Stimulated activated CD4-positive, alpha-beta T cell treated with anti-CD3 and anti-CD28 coated beads, Interleukin-4, amount 100 ng/mL, for 24 hours (primary cell): ENCODE data around the gene MYOD1.

ENCODE experiments used
- DNase-seq: peaks from one replicate; pipeline ENCODE4 v3.0.0-alpha.2; 2020

The MYOD1 gene

DNA sequence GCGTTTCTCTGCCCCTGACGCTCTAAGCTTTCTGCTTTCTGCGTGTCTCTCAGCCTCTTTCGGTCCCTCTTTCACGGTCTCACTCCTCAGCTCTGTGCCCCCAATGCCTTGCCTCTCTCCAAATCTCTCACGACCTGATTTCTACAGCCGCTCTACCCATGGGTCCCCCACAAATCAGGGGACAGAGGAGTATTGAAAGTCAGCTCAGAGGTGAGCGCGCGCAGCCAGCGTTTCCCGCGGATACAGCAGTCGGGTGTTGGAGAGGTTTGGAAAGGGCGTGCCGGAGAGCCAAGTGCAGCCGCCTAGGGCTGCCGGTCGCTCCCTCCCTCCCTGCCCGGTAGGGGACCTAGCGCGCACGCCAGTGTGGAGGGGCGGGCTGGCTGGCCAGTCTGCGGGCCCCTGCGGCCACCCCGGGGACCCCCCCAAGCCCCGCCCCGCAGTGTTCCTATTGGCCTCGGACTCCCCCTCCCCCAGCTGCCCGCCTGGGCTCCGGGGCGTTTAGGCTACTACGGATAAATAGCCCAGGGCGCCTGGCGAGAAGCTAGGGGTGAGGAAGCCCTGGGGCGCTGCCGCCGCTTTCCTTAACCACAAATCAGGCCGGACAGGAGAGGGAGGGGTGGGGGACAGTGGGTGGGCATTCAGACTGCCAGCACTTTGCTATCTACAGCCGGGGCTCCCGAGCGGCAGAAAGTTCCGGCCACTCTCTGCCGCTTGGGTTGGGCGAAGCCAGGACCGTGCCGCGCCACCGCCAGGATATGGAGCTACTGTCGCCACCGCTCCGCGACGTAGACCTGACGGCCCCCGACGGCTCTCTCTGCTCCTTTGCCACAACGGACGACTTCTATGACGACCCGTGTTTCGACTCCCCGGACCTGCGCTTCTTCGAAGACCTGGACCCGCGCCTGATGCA, at the start of gene MYOD1:
TSS of gene MYOD1 (plus strand) at position 544 of the 910 bp plus-strand sequence. CDS start at position 756, 212 bp downstream.
- DNase-seq, result no peak

DNA sequence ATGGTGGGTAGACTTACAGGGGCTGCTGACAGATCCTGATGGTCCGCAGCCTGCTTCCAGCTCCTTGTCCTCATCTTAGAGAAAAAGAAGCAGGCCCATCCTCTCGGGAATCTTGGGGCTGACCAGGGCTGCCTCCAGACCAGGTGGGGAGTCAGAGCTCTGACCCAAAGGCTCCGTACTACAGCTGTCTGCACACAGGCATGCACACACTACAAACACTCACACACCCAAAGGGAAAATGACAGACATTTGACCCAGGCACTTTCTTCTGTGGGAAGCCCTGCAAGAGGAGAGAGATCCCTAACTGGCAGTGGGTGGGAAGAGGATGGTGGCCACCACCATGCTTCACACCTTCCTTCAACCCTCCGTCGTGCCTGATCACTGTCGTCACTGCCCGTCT, 46.9 kb upstream of the MYOD1 start:
- DNase-seq, result no peak

DNA sequence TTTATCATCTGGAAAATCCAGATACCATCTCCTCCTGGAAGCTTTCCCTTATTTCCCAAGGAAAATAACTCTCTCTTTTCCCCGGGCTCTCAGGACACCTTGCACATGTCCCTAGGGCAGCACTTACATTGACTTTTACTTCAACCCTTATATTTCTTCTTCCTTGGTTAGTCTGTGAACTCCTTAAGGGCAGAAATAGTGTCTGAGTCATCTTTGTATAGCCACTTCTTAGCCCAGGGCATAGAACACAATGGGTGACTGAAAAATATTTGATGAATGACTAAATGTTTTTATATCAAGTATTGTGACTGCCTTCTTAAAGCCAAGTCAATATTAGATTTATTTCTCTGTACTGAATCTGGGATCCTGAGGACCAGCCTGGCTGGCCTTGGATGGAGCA, 45.4 kb upstream of the MYOD1 start:
- DNase-seq, result no peak

DNA sequence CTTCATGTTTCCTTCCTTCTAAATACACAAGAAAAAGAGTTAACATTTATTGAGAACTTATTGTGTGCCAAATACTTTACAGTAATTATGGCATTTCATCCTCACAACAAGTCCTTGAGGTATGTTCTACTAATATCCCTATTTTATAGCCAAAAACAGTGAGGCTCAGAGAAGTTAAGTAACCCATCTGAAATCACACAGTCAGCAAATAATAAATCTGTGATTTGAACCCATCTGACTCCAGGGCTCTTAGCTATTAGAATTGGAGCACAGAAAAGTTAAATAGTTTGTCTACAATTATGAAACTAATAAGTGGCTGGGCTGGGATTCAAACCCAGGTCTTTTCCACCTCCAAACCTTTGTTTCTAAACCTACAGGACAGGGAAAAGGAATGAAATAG, 36.5 kb upstream of the MYOD1 start:
- no peak for DNase-seq

DNA sequence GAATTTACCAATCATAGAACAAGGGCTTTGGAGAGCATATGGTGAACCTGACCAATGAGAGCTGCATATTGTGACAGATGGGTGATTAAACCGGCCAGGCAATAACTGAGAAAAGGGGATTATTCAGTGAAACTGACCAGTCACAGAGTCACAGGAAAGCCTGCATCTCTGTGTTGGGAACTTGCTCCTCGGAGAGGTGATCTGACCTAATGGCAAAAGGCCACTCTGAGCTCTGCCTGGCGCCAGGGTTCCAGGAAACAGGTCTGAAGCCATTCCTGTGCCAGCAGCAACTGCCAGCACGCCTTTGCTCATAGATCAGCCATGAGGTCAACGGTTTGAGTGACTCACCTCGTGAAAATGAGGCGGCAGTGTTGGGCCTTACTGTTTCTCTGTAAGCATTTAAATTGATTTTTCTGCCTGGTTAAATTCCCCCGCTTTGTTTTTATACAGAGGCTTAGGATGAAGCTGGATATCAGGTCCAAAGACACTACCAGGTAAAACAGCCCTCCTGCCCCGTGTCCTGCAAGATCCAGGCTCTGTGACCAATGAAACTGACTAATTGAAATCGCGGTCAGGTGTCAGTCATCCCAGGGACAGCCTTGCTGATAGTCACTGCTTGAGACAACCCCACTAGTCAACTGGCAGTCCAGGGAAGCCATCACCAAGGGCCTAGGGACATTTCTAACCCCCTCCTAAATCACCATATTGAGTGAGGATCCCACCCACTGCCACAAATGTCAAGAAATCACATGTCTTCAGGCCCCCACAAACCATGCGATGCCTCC, 35.8 kb upstream of the MYOD1 start:
- DNase-seq, result no peak

DNA sequence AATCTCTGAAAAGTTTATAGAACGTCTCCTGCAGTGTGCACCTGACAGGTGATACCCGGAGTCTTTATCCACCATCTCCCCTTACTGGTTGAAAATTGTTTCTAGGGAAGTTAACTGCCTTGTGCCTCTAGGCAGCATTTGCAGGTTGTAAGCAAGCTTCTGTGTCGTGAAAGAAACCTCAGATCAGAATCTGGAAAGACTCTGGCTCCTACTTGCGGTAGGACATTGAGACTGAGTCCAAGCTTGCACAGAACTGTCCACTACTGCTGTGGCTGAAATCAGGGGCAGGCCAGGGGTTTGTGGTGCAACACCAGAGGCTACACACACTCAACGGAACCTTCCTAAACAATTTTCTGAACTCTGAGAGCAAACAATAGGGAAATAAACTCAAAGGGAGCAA, 34.8 kb upstream of the MYOD1 start:
- DNase-seq, result no peak

DNA sequence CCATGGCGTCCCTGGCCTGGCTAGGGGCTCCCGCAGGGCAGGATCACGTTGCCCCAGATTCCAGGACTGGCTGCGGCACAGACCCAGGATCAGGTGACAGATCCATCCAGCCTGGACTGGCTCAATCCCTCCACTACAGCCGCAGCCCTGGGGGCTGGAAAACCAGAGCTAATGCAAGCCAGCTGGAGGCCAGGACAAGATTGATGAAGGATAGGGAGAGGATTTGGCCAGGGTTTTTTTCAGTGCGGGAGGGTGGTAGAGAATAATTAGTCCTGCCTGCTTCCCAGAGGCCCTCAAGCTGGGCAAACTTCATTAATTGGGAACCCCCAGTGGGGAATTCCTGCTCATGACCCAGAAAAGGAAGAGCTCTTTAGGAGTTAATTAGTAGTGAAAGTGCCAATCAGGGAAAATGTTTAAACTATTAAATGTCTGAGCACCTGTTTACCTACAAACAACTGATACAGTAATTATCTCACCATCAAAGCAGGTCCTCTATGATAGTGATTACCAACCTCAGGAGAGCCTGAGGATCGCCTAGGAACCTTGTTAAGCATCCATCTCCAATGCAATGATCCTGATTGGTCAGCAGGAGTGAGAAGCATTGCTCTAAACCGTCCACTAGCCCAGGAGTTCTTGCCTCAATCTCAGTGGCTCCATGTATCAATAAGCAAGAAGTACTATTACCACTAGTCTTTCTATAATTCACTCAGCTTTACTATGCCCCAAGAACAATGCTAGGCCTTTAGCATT, 33.0 kb upstream of the MYOD1 start:
- no peak for DNase-seq

DNA sequence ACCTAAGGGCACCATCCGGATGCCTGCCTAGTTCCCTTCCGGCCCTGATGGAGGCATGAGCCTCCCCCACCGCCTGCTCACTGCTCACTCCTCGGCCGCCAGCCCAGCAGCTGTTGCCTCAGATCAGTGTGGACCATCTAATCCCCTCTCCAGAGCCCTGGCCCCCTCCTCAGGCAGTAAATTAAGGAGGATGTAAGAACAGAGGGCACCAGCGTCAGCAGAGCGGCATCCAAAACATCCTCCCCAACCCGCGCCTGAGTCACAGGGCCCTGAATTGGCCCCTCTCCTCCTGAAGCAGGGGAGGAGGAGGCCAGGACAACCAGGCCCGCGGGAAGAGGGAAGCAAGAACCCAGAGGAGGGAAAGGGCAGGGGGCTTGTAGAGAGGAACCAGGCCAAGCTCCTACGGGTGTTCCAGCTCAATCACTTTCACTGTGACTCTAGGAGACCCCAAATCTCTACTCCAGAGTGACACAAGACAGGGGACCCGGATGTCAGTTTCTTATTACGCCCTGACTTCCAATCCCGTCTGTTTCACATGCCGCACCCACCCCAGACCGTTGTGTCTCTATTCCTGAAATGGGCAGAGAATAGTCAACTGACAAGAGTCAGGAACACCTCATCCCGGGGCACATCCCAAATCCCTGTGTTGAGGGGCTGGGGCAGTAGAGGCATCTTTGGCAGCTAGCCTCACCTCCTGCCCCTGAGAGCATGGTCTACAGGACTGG, 31.3 kb upstream of the MYOD1 start:
- no peak for DNase-seq

DNA sequence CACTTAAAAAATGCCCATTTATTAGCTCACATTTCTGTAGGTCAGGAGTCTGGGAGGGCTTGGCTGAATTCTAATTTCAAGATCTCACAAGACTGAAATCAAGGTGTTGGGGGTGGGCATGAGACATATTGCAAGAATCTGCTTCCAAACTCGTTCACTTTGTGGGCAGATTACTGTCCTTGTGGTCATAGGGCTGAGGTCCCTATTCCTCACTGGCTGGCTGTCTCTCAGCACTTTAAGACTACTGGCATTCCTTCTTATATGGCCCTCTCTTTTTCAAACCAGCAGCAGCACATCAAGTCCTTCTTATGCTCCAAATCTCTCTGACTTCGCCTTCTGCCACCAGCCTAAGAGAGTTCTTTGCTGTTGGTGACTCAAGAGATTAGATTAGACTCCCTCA, 27.8 kb upstream of the MYOD1 start:
- DNase-seq, result no peak

DNA sequence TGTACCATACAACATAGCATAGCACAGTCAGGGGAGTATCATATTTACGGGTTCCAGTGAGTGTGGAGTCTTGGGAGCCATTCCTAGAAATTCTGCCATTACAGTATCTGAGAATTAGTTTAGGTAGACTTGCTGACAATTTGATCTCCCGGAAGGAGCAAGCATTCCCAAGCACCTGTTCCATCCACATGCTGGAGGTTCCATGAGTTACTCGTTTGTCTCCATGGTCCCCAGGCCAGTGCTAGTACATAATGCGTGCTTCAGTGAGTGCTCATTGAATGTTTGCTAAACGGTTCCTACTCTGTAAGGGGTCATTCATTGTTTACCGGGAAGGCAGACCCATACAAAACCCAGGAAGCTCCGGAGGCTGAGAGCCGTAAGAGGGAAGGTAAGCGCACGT, 27.4 kb upstream of the MYOD1 start:
- no peak for DNase-seq

DNA sequence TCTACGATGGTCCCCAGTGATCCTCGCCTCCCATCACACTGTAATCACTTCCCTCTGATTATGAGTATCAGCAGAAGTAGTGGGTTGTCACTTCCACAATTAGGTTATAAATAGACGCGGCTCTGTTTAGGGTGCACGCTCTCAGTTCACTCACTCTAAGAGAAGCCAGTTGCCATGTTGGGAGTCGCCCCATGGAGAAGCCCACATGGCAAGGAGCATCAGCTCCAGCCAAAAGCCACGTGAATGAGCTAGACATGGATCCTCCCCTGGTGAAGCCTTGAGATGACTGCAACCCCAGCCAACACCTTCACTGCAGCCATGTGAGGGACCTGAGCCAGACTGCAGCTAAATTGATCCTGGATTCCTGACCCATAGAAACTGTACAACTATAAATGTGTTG, 26.4 kb upstream of the MYOD1 start:
- DNase-seq, result no peak

DNA sequence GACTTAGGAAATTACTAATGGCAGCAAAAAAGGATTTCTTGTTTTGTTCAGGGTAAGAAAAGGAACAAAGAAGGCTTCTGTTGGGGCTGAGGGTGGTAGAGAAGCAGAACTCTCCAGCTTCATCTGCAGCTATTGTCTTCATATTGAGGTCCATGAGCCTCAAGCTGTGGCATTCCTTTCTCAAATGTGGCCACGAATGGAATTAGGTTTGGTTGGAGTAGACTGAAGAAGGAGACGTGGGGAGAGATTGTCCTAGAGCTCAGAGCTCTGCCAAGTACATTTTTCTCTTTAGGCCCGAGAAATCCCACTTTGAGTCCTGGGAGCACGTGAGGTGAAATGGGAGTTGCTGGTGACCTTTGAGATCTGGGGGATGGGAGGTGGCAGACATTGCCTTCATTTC, 25.8 kb upstream of the MYOD1 start:
- no peak for DNase-seq

DNA sequence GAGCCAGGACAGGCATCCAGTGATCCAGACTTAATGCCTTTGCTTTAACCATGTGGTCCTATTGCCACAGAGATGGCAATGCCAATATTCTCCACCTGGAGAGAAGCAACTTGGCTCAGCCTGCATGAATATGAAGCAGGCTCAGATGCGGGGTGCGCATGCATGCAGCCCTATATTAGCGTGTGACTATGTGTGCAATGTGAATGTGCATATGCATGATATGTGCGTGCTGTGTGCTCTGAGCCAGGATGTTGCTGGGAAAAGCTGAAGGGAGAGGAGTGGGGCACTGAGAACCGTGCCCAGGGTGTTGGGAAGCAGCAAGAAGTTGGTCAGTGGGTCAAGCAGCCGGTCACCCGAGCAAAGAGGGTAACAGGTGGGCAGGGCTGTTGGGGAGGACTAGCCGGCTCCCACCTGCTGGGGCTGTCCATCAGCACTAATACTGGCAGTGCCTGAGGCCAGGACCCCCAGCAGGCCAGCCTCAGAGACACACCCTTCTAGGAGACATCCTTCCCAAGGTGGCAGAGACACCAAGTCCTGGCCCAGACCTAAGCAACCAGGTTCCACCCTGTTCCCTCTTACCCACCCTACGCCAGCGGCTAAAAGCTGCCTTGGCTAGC, 24.8 kb upstream of the MYOD1 start:
- no peak for DNase-seq

DNA sequence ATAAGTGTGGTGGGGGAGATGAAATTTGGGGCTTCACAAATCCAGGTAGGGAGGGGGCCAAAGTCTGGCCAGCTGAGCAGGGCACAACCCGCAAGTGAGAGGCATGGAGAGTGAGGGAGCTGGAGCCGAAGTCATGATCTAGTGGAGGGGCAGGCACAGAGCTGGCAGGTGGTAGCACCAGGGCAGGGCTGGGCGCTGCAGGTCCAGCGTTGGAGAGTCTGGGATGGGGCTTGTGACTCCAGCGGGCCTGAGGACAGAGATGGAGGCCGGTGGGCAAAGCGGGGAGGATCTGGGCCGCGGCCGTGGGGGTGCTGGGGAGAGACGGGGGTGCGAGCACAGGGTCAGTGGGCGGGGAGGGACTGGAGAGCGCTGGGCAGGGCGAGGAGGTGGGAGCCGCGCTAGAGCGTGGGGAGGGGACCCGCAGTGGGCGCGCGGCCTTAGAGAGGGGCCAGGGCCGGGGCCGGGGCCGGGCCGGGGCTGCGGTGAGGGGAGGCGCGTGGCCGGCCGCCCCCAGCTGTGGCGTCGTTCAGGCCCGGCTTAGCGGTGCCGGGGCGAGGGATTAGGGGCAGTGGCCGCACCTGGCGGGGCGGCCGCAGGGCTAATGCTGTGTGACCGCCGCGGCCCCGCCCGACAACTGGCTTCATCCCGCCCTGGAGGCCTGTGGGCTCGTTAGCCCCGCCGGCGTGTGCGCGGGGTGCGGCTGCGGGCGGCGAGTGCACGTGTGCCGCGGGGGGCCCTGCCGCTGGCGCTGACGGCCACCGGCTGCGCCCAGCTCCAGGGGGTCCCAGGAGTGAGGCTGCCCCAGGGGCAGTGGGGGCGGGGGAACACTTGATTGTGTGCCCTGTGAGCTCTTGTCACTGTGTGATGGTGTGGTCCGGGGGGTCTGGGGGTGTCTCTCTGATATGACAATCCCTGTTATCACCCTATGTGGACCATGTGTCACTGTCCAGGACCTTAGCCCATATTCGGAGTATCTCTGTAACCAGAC, 23.6 kb upstream of the MYOD1 start:
- no peak for DNase-seq

DNA sequence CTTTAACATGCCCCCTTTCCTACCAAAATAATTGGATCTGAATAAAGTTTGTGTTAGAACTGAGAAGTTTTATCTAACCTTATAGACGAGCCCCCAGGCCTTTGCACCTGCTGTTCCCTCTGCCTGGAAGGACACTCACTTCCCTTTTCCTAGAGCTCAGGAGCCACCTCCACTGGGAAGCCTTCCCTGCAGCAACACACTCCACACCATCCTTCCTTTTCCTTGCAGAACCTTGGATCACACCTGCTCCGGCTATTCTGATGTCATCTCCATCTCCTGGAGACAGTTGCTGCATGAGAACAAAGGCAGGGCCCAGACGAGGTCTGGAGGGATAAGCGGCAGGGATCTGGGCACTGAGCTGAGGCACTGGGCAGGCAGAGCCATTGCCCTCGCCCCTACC, 22.6 kb upstream of the MYOD1 start:
- no peak for DNase-seq

DNA sequence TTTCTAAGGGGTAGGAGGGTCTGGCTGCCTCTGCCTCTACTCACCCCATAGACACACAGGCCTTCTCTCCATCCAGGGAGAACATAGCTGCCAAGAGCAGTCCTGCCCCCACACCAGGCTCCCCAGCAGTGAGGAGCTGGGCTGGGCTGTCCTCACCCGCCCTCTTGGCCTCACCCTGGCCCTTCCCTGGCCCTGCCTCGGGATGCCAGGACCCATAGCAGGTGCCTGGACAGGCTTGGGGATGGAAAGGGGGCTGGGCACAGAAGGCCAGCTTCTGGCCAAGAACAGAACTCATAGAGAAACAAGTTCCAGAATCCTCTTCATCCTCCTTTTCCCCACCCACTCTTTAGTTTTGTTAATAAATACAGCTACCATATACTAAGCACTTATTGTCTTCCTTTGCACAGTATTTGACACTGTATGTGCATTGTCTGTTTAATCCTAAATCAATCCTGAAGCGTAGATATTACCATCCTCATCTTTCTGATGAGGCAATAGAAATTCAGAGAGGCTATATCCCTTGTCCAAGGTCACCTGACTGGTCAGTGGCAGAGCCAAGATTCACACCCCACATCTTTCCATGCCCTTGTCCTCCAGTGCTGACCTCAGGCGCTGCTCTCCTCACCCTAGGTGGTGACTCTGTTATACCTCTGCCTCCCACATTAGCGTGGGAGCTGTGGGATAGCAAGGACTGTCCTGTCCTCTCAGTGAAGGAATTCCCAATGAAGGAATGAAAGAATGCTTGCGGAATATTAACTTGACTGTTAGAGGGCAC, 22.0 kb upstream of the MYOD1 start:
- no peak for DNase-seq

DNA sequence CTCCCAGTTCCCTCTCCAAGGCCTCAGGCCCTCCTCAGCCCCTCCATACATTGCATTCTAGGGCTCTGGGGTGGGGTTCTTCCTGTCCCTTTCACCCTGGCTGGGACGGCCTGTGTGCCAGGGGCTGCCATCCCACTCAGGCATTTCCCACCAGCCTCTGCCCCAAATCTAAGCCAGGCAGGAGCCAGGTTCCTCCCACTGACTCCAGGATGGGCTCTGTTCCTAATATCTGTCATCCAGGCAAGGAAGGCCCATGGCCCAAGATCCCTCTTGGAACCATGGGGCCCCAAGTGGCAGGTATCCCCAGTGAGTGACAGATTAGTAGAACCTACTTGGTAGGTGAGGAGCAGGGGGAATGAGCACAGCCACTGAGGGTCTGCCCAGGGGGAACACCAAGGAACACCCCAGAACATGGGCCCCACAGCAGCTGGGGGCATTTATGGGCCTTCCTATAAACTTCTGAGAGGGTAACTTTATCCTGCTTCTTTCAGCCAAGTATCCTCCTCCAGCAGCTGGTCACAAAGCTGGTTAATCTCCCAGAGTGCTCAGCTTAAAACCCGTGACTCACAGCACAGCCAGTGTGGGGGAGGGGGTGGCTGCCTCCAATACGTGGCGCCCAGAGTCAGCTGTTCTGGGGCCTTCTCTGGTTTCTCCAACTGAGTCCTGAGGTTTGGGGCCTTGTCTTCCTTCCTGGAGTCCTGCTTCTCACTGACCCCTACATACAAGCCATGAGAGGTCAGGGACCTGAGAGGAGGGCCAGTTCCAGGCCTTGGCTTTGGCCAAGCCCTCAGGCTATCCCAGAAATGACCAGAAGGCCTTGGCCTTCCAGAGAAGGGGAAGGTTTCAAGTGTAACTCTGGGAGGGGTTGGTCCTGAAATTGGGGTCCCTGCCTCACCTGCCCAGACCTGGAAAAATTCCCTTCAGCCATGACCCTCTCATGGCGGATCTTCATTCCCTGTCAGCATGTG, 19.9 kb upstream of the MYOD1 start:
- no peak for DNase-seq

DNA sequence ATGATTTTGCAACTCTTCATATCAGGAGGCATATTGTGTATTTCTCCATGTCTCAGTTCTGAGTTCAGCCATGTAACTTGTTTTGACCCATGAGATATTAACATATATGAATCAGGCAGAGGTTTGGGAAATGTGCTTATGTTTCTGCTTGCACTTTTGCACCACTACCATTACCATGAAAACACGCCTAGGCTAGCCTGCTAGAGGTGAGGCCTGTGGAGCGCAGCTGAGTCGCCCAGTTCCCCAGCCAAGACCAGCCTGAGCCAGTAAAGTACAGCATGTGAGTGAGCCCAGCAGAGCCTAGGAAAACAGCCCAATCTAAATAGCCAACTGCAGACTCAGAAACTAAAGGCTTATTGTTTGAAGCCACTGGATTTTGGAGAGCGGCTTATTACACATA, 18.4 kb upstream of the MYOD1 start:
- no peak for DNase-seq

DNA sequence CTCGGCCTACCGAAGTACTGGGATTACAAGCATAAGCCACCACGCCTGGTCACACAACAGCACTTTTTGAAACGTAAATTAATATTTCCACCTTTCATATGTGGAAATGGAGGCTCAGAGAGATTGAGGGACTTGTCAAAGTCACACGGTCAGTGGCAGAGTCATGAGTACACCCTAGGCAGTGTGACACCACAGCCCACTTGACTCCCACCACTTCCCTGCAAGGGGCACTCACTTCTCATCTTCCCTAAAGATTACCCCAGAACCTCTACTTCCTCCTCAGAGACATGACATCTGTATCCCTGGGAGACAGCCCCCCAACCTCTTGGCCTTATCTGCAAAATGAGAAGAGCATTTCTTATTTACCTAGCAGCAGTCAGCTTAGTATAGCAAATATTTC, 16.5 kb upstream of the MYOD1 start:
- DNase-seq, result no peak
